BE2C (cell line): ENCODE data around the gene ABCC6.
"Not testable (repeated sequence)": the region's sequence is repeated elsewhere in the genome, so short reads cannot be mapped to it uniquely, and the experiment has no call there.

Source experiments
- DNase-seq: peaks from one replicate; pipeline ENCODE4 v3.0.0-alpha.2; 2020
- H3K27me3 ChIP-seq: fragments of 250-450 bp; sonication (Bioruptor Pico); 2 replicates; pipeline ENCODE4 v1.5.1; 2020; ENCODE audit warnings: mild to moderate bottlenecking
- H3K36me3 ChIP-seq: fragments of 250-450 bp; sonication (Bioruptor Pico); 2 replicates; pipeline ENCODE4 v1.5.1; 2020; ENCODE audit warnings: mild to moderate bottlenecking
- H3K4me1 ChIP-seq: fragments of 250-450 bp; sonication (Bioruptor Pico); 2 replicates; pipeline ENCODE4 v1.5.1; 2020
- H3K4me3 ChIP-seq: 2 replicates; pipeline ENCODE4 v1.5.1; 2011; ENCODE audit warnings: low read depth, low read length
- H3K9me3 ChIP-seq: fragments of 250-450 bp; sonication (Bioruptor Pico); 2 replicates; pipeline ENCODE4 v1.5.1; 2020
- TF ChIP-seq, protein P1 (sequence below): IDR thresholded peaks from 2 replicates; pipeline ENCODE4 v1.5.1; 2012; ENCODE audit warnings: mild to moderate bottlenecking, low read depth, low read length

The ABCC6 gene

DNA sequence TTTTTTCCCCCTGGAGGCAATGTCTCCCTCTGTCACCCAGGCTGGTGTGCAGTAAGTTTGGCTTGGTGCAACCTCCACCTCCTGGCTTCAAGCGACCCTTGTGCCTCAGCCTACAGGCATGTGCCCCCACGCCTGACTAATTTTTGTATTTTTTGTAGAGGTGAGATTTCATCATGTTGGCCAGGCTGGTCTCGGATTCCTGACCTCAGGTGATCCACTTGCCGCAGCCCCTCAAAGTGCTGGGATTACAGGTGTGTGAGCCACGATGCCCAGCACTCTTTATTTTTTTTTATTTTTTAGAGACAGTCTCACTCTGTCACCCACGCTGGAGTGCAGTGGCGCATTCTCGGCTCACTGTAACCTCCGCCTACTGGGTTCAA lies 113.2 kb downstream of the ABCC6 start:
- Histone ChIP-seq H3K4me3 (no peak overlapping the region), H3K4me1 (no peaks in the 10 kb centered on the region), H3K9me3 (no peaks in the 10 kb centered on the region), H3K36me3 (peaks cover 78% of the 10 kb centered on the region), H3K27me3 (no peaks in the 10 kb centered on the region)
- TF ChIP-seq, protein P1, sequence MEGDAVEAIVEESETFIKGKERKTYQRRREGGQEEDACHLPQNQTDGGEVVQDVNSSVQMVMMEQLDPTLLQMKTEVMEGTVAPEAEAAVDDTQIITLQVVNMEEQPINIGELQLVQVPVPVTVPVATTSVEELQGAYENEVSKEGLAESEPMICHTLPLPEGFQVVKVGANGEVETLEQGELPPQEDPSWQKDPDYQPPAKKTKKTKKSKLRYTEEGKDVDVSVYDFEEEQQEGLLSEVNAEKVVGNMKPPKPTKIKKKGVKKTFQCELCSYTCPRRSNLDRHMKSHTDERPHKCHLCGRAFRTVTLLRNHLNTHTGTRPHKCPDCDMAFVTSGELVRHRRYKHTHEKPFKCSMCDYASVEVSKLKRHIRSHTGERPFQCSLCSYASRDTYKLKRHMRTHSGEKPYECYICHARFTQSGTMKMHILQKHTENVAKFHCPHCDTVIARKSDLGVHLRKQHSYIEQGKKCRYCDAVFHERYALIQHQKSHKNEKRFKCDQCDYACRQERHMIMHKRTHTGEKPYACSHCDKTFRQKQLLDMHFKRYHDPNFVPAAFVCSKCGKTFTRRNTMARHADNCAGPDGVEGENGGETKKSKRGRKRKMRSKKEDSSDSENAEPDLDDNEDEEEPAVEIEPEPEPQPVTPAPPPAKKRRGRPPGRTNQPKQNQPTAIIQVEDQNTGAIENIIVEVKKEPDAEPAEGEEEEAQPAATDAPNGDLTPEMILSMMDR = no peak
- DNase-seq = no peak

DNA sequence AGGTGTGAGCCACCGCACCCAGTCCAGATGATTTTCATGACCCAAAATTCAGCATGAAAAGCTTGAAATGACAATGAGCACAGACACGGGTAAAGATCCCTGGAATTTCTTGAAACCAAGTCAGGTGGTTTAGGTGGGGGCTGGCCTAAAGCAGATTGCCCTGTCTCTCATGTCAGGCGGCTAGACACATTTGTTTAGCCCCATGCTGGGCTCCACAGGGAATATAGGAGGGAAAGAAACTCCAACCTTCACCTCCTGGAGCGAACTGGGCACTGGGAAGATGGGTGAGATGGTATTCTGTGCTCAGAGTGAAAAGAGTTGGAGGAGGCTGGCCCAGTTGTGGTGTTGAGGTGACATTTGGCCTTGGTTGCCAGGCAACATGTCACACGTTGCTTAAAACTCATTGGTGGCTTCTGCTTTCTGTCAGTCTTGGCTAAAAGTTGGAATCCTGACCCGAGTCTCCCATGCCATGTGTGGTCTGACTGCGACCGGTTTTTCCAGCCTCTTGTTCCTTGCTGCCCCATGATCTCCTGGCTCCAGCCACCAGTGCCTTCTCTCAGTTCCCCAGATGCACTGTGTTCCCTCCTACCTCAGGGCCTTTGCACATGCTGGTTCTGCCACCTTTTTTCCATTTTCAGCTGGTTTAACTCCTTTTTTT lies 113.7 kb downstream of the ABCC6 start:
- no peaks in the 10 kb centered on the region for H3K4me1 ChIP-seq
- H3K27me3 ChIP-seq = no peaks in the 10 kb centered on the region
- H3K9me3 ChIP-seq = no peaks in the 10 kb centered on the region
- no peak for DNase-seq
- no peak overlapping the region for H3K4me3 ChIP-seq
- H3K36me3 ChIP-seq = peaks cover 78% of the 10 kb centered on the region
- TF ChIP-seq, protein P1 = no peak

DNA sequence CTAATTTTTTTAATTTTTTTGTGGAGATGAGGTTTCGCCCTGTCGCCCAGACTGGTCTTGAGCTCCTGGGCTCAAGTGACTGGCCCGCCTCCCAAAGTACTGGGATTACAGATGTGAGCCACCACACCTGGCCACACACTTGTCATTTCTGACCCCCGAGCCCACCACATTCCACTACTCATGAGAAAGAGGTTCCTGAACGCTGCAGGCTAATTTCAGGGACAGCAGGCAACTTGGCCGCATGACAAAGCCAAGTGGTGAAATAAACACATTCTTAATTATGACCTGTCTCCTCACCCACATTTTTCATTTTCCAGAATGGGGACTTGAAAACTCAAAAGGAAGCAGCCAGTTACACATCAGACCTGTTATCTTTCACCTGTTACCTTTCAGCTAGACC lies 114.5 kb downstream of the ABCC6 start:
- H3K36me3 ChIP-seq = peaks cover 78% of the 10 kb centered on the region
- no peaks in the 10 kb centered on the region for H3K9me3 ChIP-seq
- TF ChIP-seq, protein P1 = no peak
- no peaks in the 10 kb centered on the region for H3K27me3 ChIP-seq
- no peak overlapping the region for H3K4me3 ChIP-seq
- H3K4me1 ChIP-seq = no peaks in the 10 kb centered on the region
- no peak for DNase-seq

DNA sequence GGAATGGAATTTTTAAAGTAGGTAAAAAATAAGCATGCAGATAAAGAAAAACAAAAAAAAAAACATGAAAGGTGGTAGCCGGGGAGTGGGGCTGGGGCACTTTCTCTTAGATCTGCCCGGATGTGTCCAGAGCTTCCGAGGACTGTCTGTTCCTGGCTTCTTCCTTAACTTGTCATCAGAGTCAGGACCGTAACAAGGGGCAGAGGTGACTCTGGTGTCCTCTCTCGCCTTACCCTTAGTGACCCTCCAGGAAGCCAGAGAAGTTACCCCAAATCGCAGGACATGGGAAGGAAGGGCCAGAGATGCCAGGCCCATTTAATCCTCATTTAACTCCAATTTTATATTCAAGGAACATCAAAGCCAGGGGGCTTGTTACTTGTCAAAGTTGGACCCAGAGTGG lies 115.5 kb downstream of the ABCC6 start:
- DNase-seq = no peak
- no peaks in the 10 kb centered on the region for H3K9me3 ChIP-seq
- H3K27me3 ChIP-seq = no peaks in the 10 kb centered on the region
- H3K4me3 ChIP-seq = no peak overlapping the region
- no peaks in the 10 kb centered on the region for H3K4me1 ChIP-seq
- H3K36me3 ChIP-seq = peaks cover 78% of the 10 kb centered on the region
- TF ChIP-seq, protein P1 = no peak

DNA sequence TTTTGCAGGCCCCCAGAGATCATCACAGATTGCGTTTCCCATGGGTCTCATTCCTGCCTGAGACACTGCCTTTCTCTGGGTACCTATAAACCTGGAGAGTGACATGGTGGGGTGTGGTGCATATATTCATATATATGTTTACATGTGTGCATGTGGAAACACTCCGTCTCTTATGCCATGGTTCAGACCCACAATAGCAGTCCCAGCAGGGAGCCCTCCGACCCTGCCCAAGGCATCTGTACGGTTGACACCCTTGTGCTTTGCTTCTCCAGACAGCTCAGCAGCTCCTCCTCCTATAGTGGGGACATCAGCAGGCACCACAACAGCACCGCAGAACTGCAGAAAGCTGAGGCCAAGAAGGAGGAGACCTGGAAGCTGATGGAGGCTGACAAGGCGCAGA lies 116.8 kb downstream of the ABCC6 start:
- TF ChIP-seq, protein P1 = no peak
- Histone ChIP-seq H3K27me3 (no peaks in the 10 kb centered on the region), H3K9me3 (peaks cover 1% of the 10 kb centered on the region; the same call in 1 of the 2 replicates), H3K36me3 (peaks cover 78% of the 10 kb centered on the region), H3K4me3 (no peak overlapping the region), H3K4me1 (no peaks in the 10 kb centered on the region)
- DNase-seq = no peak

DNA sequence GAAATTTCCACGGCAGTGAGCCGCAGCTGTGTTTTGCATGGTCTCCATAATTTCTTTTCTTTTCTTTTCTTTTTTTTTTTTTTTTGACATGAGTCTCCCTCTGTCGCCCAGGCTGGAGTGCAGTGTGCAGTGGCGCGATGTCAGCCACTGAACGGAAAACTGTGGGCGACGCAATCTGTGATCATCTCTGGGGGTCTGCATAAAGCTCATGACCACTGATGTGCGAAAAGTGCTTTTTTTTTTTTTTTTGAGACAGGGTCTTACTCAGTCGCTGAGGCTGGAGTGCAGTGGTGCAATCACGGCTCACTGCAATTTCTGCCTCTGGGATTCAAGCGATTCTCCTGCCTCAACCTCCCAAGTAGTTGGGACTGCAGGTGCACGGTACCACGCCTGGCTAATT lies 117.6 kb downstream of the ABCC6 start:
- Histone ChIP-seq H3K27me3 (no peaks in the 10 kb centered on the region), H3K9me3 (peaks cover 2% of the 10 kb centered on the region; the same call in 1 of the 2 replicates), H3K36me3 (peaks cover 77% of the 10 kb centered on the region), H3K4me1 (no peaks in the 10 kb centered on the region), H3K4me3 (no peak overlapping the region)
- no peak for DNase-seq
- TF ChIP-seq, protein P1 = no peak

DNA sequence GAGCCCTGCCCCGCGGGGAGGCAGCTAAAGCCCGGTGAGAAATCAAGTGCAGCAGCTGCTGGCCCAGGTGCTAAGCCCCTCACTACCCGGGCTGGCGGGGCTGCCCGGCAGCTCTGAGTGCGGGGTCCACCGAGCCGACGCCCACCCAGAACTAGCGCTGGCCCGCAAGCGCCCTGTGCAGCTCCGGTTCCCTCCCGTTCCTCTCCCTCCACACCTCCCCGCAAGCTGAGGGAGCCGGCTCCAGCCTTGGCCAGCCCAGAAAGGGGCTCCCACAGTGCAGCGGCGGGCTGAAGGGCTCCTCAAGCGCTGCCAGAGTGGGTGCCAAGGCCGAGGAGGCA lies 118.5 kb downstream of the ABCC6 start:
- H3K36me3 ChIP-seq = peaks cover 73% of the 10 kb centered on the region
- H3K4me1 ChIP-seq, DNase-seq, H3K27me3 ChIP-seq, H3K4me3 ChIP-seq, H3K9me3 ChIP-seq: not testable (repeated sequence)

DNA sequence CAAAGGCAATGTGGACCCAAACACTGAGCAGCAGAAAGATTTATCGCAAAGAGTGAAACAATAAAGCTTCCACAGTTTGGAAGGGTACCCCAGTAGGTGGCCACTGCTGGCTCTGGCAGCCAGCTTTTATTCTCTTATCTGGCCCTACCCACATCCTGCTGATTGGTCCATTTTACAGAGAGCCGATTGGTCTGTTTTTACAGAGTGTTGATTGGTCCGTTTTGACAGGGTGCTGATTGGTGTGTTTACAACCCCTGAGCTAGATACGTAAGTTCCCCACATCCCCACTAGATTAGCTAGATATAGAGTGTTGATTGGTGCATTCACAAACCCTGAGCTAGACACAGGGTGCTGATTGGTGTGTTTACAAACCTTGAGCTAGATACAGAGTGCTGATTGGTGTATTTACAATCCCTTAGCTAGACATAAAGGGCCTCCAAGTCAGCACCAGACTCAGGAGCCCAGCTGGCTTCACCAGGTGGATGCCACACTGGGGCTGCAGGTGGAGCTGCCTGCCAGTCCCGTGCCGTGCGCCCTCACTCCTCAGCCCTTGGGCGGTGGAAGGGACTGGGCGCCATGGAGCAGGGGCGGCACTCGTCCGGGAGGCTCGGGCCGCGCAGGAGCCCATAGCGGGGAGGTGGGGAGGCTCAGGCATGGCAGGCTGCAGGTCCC lies 119.0 kb downstream of the ABCC6 start:
- H3K4me3 ChIP-seq, H3K9me3 ChIP-seq, H3K4me1 ChIP-seq, H3K27me3 ChIP-seq, DNase-seq: not testable (repeated sequence)
- H3K36me3 ChIP-seq = peaks cover 73% of the 10 kb centered on the region
